ENCODE measurements around the gene THBS1.

The THBS1 gene

GRCh38 chr15:39629371-39629770 is 48.5 kb downstream of the THBS1 start:
- no peak for DNase-seq (ENCODE audit: low read depth, low spot score)

DNA sequence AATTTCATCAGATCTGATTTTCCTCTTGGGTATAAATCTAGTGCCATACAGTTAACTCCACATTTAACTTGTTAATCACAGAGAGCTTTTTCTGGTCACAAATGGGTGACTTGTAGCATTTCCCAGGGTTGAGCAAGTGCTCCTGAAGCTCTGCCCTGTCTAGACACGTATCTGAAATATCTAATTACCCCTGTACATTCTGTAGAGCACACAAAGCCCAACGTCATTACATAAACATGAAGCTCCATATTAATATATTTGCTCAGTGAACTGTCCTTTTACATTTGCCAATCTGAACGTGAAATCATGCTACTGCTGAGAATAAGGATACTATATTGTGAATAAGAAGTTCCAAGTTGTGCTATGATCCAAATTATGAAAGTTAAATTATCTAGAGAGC is 49.0 kb downstream of the THBS1 start:
- DNase-seq (ENCODE audit: low read depth, low spot score), result no peak

DNA sequence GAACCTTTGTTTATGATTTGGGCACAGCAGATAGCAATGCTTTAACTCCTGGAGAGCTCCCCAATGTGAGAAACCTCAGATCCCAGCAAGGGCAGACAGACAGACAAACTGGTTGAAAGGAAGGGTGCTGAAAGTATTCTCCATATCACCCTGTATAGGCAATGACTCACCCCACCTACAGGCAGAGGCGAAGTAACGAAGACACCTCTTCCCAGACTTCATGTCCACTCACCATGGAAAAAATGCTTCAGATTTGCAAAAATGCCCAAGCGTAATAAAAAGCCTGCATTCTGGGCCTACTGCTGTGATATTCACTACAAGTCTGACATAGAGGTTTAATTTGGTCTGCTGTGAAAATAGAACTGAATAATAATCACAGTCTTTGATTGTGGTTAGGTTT is 50.5 kb downstream of the THBS1 start:
- DNase-seq (ENCODE audit: low read depth, low spot score), result no peak

- DNase-seq (ENCODE audit: low read depth, low spot score), result no peak
Measured at GRCh38 chr15:39638041-39638440, 57.2 kb downstream of the THBS1 start.

DNA sequence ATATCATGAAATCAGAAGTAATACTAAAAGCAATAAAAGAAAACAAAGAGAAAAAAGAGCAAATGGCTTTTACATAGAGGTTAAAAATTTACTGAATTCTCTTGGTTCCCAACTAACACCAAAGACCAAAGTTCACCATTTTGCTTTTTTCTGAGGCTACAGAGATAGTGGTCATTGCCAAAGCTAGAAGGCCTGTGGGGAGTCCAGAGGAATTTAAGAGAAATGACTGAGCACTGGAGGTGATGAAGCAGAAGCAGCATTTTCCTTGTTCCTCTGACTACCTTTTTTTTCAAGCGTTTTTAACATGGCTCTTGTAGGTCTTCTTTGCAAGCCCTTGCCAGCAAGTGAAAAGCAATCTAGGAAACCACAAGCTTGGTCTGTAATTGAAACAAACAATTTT is 58.2 kb downstream of the THBS1 start:
- DNase-seq (ENCODE audit: low read depth, low spot score), result no peak

DNA sequence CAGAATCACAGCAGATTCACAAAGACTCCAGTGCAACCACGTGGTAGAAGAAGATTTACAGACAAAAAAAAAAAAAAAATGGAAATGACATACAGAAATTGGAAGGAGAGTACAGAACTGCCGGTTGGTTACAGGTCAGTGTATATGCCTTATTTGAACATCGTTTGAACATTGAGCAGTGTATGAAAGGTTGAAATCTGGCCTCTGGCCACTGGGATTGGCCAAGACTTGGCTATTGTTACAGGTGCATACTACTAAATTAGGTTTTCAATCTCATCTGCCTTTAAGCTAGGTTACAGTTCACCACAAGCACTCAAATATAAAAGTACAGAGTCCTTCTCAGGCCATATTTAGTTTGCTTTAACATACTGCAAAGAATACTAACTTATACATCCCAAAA is 59.8 kb downstream of the THBS1 start:
- DNase-seq (ENCODE audit: low read depth, low spot score), result no peak

DNA sequence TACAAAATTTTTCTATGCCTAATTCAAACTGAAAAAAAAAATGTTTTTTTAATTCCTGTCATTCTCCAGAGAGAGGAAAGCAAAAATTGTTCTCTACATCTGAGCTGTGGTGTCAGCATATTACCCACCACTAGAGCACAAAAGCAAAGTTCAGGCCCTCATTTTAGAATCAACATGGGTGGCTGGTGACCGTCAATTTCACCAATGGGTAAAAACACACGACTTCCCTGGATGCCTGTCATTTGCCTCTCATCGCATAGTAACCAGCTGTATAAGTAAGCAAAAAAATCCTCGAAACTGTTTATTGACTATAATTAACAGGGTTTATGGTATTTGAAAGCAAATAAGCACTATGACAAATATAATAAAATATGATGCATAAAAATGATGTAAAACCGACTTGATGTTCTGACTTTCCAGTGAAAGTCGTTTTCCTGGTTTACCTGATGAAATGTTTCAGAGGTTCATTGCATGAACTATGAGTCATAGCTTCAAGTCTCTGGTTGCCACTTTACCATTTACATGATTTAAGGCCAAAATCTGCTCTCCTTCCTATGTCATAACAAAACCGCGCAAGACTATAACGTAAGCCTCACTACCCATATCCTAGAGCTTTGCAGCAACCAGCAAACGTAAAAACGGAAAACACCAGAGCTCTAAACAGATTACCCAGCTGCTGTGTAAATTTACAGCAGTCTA is 60.5 kb downstream of the THBS1 start:
- DNase-seq (ENCODE audit: low read depth, low spot score), result no peak

GRCh38 chr15:39642011-39642640 is 61.2 kb downstream of the THBS1 start:
- DNase-seq (ENCODE audit: low read depth, low spot score), result peak; percentile 54

- no peak for DNase-seq (ENCODE audit: low read depth, low spot score)
Measured at GRCh38 chr15:39643727-39644126, 62.8 kb downstream of the THBS1 start.

DNA sequence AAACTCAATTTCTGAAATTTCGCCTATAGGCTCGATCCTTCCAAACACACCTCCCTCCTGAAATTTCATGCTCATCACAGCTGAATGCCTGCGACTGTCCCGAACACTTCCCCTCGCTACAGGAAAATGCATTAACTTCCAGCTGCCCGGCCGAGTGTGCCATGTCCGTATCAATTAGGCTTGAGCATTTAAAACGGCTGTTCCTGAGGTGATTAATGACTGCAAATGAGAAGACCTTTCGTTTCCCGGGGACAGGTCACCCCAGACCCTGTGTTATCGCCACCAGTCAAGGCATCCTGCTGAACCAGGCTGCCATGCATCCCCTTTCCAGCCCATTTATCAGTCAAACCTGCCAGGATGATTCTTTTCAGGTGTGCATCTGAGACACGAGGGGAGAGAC is 63.3 kb downstream of the THBS1 start:
- DNase-seq (ENCODE audit: low read depth, low spot score), result no peak

GRCh38 chr15:39645138-39645975 is 64.5 kb downstream of the THBS1 start:
- no peak for DNase-seq (ENCODE audit: low read depth, low spot score)

- no peak for DNase-seq (ENCODE audit: low read depth, low spot score)
Measured at GRCh38 chr15:39645976-39646257, 65.0 kb downstream of the THBS1 start.

GRCh38 chr15:39646425-39646824 is 65.5 kb downstream of the THBS1 start:
- DNase-seq (ENCODE audit: low read depth, low spot score), result no peak

All from ELF-1 (cell line).